ENCODE data around the gene NCKAP5. TPM values are rescaled to one million over a fixed set of nuclear protein-coding genes. Genes with fewer than 3 reads are reported as not detected.

Gene NCKAP5
- total RNA-seq, 2 donors from 2014 or later, result 0.78 to 2.6 TPM

DNA sequence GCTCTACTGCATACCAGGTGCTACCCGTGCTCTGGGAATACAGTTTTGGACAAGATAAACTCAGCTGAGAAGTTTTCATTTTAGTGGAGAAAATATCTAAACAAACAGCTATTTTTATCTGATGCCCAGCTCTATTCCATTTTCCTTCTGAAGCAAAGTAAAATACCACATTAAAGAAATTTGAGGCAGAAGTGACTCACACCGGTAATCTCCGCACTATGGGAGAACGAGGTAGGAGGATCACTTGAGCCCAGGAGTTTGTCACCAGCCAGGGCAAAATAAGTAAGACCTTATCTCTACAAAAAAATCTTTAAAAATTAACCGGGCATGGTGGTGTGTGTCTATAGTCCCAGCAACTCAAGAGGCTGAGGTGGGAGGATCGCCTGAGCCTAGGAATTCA is 482.1 kb downstream of the NCKAP5 start:
- TF ChIP-seq, protein P1, sequence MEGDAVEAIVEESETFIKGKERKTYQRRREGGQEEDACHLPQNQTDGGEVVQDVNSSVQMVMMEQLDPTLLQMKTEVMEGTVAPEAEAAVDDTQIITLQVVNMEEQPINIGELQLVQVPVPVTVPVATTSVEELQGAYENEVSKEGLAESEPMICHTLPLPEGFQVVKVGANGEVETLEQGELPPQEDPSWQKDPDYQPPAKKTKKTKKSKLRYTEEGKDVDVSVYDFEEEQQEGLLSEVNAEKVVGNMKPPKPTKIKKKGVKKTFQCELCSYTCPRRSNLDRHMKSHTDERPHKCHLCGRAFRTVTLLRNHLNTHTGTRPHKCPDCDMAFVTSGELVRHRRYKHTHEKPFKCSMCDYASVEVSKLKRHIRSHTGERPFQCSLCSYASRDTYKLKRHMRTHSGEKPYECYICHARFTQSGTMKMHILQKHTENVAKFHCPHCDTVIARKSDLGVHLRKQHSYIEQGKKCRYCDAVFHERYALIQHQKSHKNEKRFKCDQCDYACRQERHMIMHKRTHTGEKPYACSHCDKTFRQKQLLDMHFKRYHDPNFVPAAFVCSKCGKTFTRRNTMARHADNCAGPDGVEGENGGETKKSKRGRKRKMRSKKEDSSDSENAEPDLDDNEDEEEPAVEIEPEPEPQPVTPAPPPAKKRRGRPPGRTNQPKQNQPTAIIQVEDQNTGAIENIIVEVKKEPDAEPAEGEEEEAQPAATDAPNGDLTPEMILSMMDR (IDR thresholded peaks at IDR 0.05), result no peak
- no peak for TF ChIP-seq POLR2A (IDR thresholded peaks at IDR 0.05)
- intact Hi-C loops (cut with DNase I), result no loop called here
- Histone ChIP-seq H3K36me3 (replicated peaks in 1 of 2; ENCODE audit: insufficient read depth in 1 of 2, low read depth in 2 of 2) (no peaks in the 10 kb centered on the region), H3K27ac (no peak overlapping the region), H3K4me3 (no peak overlapping the region), H3K9me3 (no peaks in the 10 kb centered on the region), H3K4me1 (no peaks in the 10 kb centered on the region), H3K27me3 (no peaks in the 10 kb centered on the region)
- ATAC-seq (no peak), DNase-seq (no peak)
- 77 to 78% methylated on average over 6 of the region's 6 CpGs for WGBS, 2 donors

DNA sequence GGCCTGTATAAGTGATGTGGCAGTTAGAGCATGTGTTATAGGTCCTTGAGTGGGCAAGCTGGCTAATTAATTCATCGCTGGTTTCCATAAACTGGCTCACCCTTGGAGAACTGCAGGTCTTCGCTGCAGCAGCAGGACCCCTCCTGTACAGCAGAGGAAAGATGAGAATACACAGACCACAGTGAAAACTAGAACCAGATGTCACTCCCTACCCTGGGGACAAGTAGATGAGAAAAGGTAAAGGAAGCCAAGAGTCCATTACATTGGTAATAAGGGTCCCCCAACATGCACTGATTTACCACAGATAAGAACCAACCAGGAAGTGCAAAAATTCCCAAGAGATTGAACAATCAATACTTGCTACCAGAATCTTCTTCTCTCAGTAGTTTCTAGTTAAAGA is 482.6 kb downstream of the NCKAP5 start:
- no peaks in the 10 kb centered on the region for H3K4me1 ChIP-seq
- no peak overlapping the region for H3K27ac ChIP-seq
- intact Hi-C loops (cut with DNase I), result no loop called here
- no peak overlapping the region for H3K4me3 ChIP-seq
- DNase-seq, result no peak
- no peaks in the 10 kb centered on the region for H3K27me3 ChIP-seq
- no peak for TF ChIP-seq POLR2A (IDR thresholded peaks at IDR 0.05)
- TF ChIP-seq, protein P1 (IDR thresholded peaks at IDR 0.05), result no peak
- 86 to 89% methylated on average over 2 of the region's 2 CpGs for WGBS, 2 donors
- no peaks in the 10 kb centered on the region for H3K36me3 ChIP-seq (replicated peaks in 1 of 2; ENCODE audit: insufficient read depth in 1 of 2, low read depth in 2 of 2)
- H3K9me3 ChIP-seq, result no peaks in the 10 kb centered on the region
- ATAC-seq, result no peak

DNA sequence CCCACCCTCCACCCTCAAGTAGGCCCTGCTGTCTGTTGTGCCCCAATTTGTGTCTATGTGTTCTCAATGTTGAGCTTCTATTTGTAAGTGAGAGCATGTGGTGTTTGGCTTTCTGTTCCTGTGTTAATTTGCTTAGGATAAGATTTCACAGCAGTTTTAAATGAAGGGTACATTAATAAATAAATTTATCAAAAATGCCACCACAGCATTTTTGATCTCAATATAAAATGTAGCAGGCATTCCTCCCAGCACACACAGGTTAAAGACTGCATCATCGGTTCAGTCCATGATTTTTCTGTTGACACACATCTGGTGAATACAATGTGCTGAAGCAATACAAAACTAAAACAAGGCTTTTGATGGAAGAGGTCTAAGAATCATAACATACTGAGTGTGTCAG is 486.2 kb downstream of the NCKAP5 start:
- Histone ChIP-seq H3K4me1 (no peaks in the 10 kb centered on the region), H3K27me3 (no peaks in the 10 kb centered on the region), H3K36me3 (replicated peaks in 1 of 2; ENCODE audit: insufficient read depth in 1 of 2, low read depth in 2 of 2) (no peaks in the 10 kb centered on the region), H3K4me3 (no peak overlapping the region), H3K27ac (no peak overlapping the region), H3K9me3 (no peaks in the 10 kb centered on the region)
- ATAC-seq, result no peak
- no peak for TF ChIP-seq POLR2A (IDR thresholded peaks at IDR 0.05)
- TF ChIP-seq, protein P1 (IDR thresholded peaks at IDR 0.05), result no peak
- 76 to 87% methylated on average over 1 of the region's 1 CpG for WGBS, 2 donors
- intact Hi-C loops (cut with DNase I), result no loop called here
- no peak for DNase-seq

- no peaks in the 10 kb centered on the region for H3K9me3 ChIP-seq
- H3K4me1 ChIP-seq, result no peaks in the 10 kb centered on the region
- H3K27ac ChIP-seq, result no peak overlapping the region
- no peak for TF ChIP-seq POLR2A (IDR thresholded peaks at IDR 0.05)
- TF ChIP-seq, protein P1 (IDR thresholded peaks at IDR 0.05), result no peak
- ATAC-seq (no peak), DNase-seq (no peak)
- H3K4me3 ChIP-seq, result no peak overlapping the region
- no peaks in the 10 kb centered on the region for H3K27me3 ChIP-seq
- H3K36me3 ChIP-seq (replicated peaks in 1 of 2; ENCODE audit: insufficient read depth in 1 of 2, low read depth in 2 of 2), result no peaks in the 10 kb centered on the region
- intact Hi-C loops (cut with DNase I), result no loop called here
- 93 to 97% methylated on average over 2 of the region's 2 CpGs for WGBS, 2 donors
Observed at GRCh38 chr2:133080822-133081221, 487.4 kb downstream of the NCKAP5 start.

DNA sequence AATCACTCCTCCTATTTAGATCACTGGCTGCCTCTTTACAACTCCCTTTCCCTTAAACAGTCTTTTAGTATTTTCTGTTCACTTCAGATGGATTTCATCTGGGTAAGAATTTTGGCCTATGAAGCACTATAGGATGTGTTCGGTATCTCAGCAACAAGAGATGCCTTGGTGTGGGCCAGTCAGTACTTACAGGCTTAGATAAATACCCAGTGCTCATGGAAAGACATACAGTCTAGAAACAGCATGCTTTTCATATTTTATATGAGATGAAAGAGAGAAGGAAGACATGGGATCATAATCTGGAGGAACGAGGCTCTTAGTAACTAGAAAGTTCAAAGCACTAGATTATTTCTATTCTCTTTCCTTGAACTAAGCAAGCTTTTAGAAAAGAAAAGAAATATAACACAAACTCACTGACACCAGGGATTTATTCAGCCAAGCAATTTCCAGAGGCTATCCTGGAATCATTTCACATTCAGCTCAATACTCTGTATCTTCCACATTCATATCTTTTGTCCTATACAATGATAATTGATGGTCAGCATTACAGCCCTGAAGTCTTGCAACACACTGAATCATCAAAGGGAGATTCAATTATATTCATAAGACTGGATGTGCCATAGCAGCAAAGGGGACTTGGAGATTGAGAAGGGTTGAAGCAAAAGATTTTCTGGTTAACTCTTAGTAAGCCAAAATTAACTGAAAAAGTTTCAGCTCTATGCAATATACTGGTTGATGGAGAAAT is 489.4 kb downstream of the NCKAP5 start:
- TF ChIP-seq POLR2A (IDR thresholded peaks at IDR 0.05), result no peak
- TF ChIP-seq, protein P1 (IDR thresholded peaks at IDR 0.05), result no peak
- no peak for ATAC-seq
- no peak overlapping the region for H3K27ac ChIP-seq
- intact Hi-C loops (cut with DNase I), result no loop called here
- no peaks in the 10 kb centered on the region for H3K27me3 ChIP-seq
- H3K4me3 ChIP-seq, result no peak overlapping the region
- H3K36me3 ChIP-seq (replicated peaks in 1 of 2; ENCODE audit: insufficient read depth in 1 of 2, low read depth in 2 of 2), result no peaks in the 10 kb centered on the region
- no peaks in the 10 kb centered on the region for H3K9me3 ChIP-seq
- no peaks in the 10 kb centered on the region for H3K4me1 ChIP-seq
- DNase-seq, result no peak
- 83 to 87% methylated on average over 2 of the region's 2 CpGs for WGBS, 2 donors
